Measurements from ENCODE around the gene GNG2.

GRCh38 chr14:52008136-52008535 lies 147.7 kb downstream of the GNG2 start:
- TF ChIP-seq, protein P1, sequence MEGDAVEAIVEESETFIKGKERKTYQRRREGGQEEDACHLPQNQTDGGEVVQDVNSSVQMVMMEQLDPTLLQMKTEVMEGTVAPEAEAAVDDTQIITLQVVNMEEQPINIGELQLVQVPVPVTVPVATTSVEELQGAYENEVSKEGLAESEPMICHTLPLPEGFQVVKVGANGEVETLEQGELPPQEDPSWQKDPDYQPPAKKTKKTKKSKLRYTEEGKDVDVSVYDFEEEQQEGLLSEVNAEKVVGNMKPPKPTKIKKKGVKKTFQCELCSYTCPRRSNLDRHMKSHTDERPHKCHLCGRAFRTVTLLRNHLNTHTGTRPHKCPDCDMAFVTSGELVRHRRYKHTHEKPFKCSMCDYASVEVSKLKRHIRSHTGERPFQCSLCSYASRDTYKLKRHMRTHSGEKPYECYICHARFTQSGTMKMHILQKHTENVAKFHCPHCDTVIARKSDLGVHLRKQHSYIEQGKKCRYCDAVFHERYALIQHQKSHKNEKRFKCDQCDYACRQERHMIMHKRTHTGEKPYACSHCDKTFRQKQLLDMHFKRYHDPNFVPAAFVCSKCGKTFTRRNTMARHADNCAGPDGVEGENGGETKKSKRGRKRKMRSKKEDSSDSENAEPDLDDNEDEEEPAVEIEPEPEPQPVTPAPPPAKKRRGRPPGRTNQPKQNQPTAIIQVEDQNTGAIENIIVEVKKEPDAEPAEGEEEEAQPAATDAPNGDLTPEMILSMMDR (IDR thresholded peaks at IDR 0.05) = no peak
- TF ChIP-seq POLR2A (IDR thresholded peaks at IDR 0.05) = no peak
